Lower leg skin (tissue), 4 donors: Measurements from ENCODE around the gene MAP1LC3B. TPM values are rescaled to one million over a fixed set of nuclear protein-coding genes. Genes with fewer than 3 reads are reported as not detected.

ENCODE experiments used
- DNase-seq, 2 donors: peaks; one replicate each; pipeline ENCODE4 v3.0.0-alpha.2; 2019; ENCODE audit warnings: low spot score in 2 of 2
- H3K4me3 ChIP-seq: fragments of 200-600 bp; sonication (generic); 2 replicates; pipeline ENCODE4 v1.5.1; 2017; ENCODE audit warnings: mild to moderate bottlenecking, low read depth; ENCODE audit not compliant: poor library complexity, severe bottlenecking
- CTCF ChIP-seq, 3 donors: fragments of 450-650 bp; IDR thresholded peaks; one replicate each; pipeline ENCODE4 v1.5.1; 2016; ENCODE audit warnings: antibody characterized with exemption in 3 of 3, mild to moderate bottlenecking in 3 of 3, moderate library complexity in 2 of 3
- POLR2A ChIP-seq, 2 donors: fragments of 450-650 bp; IDR thresholded peaks; one replicate each; pipeline ENCODE4 v1.6.1; 2016 to 2017; ENCODE audit warnings: antibody characterized with exemption in 2 of 2, mild to moderate bottlenecking in 1 of 2, moderate library complexity in 1 of 2
- WGBS, 2 donors: methylation state at CpG; one replicate each; pipeline ENCODE4 v1.1.5; 2018; 5-methylcytosine and 5-hydroxymethylcytosine counted together
- intact Hi-C: fragments of 100-400 bp; cut with DNase I; formaldehyde crosslinking; loops from one replicate; pipeline ENCODE4 v1.15.0; 2023; ENCODE audit warnings: low total_unique reads
- total RNA-seq, 4 donors: library from RNA; depleted of rRNA; stranded (reverse); fragments of >200 nt; gene quantifications; one replicate each; pipeline ENCODE4 v1.1.0, GENCODE V29; 2016

MAP1LC3B gene
- total RNA-seq, 4 donors from 2014 or later = 73.8 to 76.4 (median 74.5) TPM

- peak in 1 of 2 donors; percentile 85 for DNase-seq
Observed at GRCh38 chr16:87417528-87417910, 25.4 kb downstream of the MAP1LC3B start.

GRCh38 chr16:87418216-87418615 lies 26.1 kb downstream of the MAP1LC3B start:
- WGBS, 2 donors = 91 to 93% methylated on average over 17 to 18 of the region's 18 CpGs
- H3K4me3 ChIP-seq = no peak overlapping the region
- TF ChIP-seq POLR2A (IDR thresholded peaks at IDR 0.05) (no peak), CTCF (IDR thresholded peaks at IDR 0.05) (no peak)
- peak in 1 of 2 donors; percentile 74 for DNase-seq
- intact Hi-C loops = loop anchor here (10.0 kb wide), 1 partner anchor 217 kb away; no protein-coding TSS in a partner anchor

More at GRCh38 chr16:87417528-87417910, 25.4 kb downstream of the MAP1LC3B start:
- TF ChIP-seq CTCF (IDR thresholded peaks at IDR 0.05) (no peak), POLR2A (IDR thresholded peaks at IDR 0.05) (no peak)
- 92 to 96% methylated on average over 13 of the region's 13 CpGs for WGBS, 2 donors
- intact Hi-C loops = loop anchor here (10.0 kb wide), 1 partner anchor 217 kb away; no protein-coding TSS in a partner anchor
- no peak overlapping the region for H3K4me3 ChIP-seq

GRCh38 chr16:87418644-87419043 lies 26.5 kb downstream of the MAP1LC3B start:
- intact Hi-C loops = loop anchor here (10.0 kb wide), 1 partner anchor 216 kb away; no protein-coding TSS in a partner anchor
- WGBS, 2 donors = 68 to 73% methylated on average over 6 of the region's 6 CpGs
- no peak overlapping the region for H3K4me3 ChIP-seq
- TF ChIP-seq POLR2A (IDR thresholded peaks at IDR 0.05) (no peak), CTCF (IDR thresholded peaks at IDR 0.05) (no peak)
- DNase-seq = peak in 1 of 2 donors; percentile 21

GRCh38 chr16:87420026-87421002 lies 28.2 kb downstream of the MAP1LC3B start:
- WGBS, 2 donors = 85 to 89% methylated on average over 25 of the region's 25 CpGs
- intact Hi-C loops = no loop called here
- peak in 1 of 2 donors; percentile 77 for DNase-seq
- no peak for TF ChIP-seq POLR2A (IDR thresholded peaks at IDR 0.05)
- no peak for TF ChIP-seq CTCF (IDR thresholded peaks at IDR 0.05)
- H3K4me3 ChIP-seq = no peak overlapping the region

GRCh38 chr16:87421003-87421912 lies 29.1 kb downstream of the MAP1LC3B start:
- DNase-seq = peak in 1 of 2 donors; percentile 67
- intact Hi-C loops = no loop called here

More at GRCh38 chr16:87421003-87421912, 29.1 kb downstream of the MAP1LC3B start:
- no peak overlapping the region for H3K4me3 ChIP-seq
- WGBS, 2 donors = 88 to 94% methylated on average over 25 of the region's 25 CpGs
- no peak for TF ChIP-seq CTCF (IDR thresholded peaks at IDR 0.05)
- no peak for TF ChIP-seq POLR2A (IDR thresholded peaks at IDR 0.05)
